ENCODE data around the gene ADARB2.

Gene ADARB2

DNA sequence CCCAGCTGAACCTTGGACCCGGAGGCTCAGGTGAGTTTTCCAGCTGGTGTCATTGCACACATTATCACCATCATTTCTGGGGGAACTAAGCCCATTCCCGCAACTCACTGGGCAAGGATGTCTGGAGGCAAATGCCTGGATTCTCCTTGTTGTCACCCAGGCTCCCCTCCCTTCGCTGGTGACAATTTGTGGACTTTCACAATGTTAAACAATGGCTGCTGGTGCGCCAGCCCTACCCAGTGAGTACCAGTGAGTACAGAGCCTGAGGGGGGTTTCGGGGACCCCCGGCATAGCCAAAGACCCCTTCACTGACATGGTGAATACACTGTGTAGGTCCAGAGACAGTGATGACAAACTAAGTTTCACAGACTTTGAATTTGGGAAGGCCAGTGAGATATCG is 189.2 kb downstream of the ADARB2 start:
- DNase-seq (ENCODE audit: insufficient read length, low spot score) (no peak), FAIRE-seq (no peak)
- no peak for TF ChIP-seq POU2F2 (IDR thresholded peaks at IDR 0.05; ENCODE audit: low read depth, low read length)
- TF ChIP-seq PAX5 (IDR thresholded peaks at IDR 0.05; ENCODE audit: insufficient read depth, low read length, severe bottlenecking): no peak
- TF ChIP-seq SPI1 (IDR thresholded peaks at IDR 0.05; ENCODE audit: low read depth, low read length): no peak
- no peak for TF ChIP-seq POLR2A (IDR thresholded peaks at IDR 0.05; ENCODE audit: low read depth, low read length)
- no peak for TF ChIP-seq POLR2AphosphoS5 (IDR thresholded peaks at IDR 0.05; ENCODE audit: low read depth, low read length)
- no peak for TF ChIP-seq TAF1 (IDR thresholded peaks at IDR 0.05; ENCODE audit: low read depth, low read length)

DNA sequence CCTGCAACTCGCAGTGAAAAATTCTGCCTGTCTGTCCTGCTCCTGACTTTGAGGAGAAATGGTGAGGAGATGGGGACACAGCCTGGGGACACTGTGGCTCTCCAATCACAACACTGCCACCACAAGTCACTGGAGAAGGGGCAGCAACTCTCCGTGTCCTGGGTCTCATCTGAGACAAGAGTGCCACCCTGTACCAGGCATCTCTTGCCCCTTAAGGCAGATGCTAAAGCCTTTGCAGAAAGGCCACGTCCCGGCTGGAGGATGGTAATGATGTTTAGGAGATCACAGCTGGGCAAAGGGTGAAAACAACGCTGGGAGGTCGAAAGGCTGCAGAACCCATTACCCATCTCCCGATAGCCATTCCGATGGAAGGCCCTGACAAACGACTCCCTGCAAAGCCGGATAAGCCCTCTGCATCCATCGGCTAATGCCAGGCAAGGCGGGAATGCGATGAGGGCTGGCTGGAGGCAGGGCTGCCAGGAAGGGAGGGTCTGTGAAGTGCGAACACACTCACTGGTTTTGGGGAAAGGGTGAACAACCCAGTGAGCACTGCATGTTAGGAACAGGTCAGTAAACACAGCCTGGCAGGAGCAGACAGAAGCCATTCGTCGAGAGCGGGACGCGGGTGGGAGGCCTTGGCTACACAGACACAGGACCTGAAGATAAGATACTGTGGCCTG is 190.8 kb downstream of the ADARB2 start:
- no peak for FAIRE-seq
- no peak for TF ChIP-seq POU2F2 (IDR thresholded peaks at IDR 0.05; ENCODE audit: low read depth, low read length)
- TF ChIP-seq TAF1 (IDR thresholded peaks at IDR 0.05; ENCODE audit: low read depth, low read length): no peak
- TF ChIP-seq POLR2AphosphoS5 (IDR thresholded peaks at IDR 0.05; ENCODE audit: low read depth, low read length): no peak
- no peak for DNase-seq (ENCODE audit: insufficient read length, low spot score)

DNA sequence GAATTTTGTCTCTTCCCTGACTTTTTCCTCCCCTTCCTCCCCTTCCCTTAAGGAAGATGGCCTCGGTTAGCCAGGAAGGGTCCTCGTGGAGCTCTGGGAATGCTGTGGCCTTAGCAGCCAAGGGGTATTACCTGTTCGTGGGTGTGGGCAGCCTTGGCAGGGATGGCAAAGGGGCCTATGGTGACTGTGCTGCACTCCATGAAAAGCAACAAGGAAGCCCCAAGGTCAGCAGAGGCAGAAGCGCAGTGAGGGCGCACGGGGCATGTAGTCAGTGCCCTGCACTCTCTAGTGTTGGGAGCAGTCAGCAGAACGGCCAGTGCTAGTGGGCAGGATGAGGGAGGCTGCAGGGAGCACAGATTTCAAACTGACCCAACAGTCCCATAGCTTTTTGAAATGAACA is 191.8 kb downstream of the ADARB2 start:
- DNase-seq (ENCODE audit: insufficient read length, low spot score): no peak
- TF ChIP-seq TAF1 (IDR thresholded peaks at IDR 0.05; ENCODE audit: low read depth, low read length) (no peak), SPI1 (IDR thresholded peaks at IDR 0.05; ENCODE audit: low read depth, low read length) (no peak), PAX5 (IDR thresholded peaks at IDR 0.05; ENCODE audit: insufficient read depth, low read length, severe bottlenecking) (no peak), POLR2AphosphoS5 (IDR thresholded peaks at IDR 0.05; ENCODE audit: low read depth, low read length) (no peak), POU2F2 (IDR thresholded peaks at IDR 0.05; ENCODE audit: low read depth, low read length) (no peak), POLR2A (IDR thresholded peaks at IDR 0.05; ENCODE audit: low read depth, low read length) (no peak)
- no peak for FAIRE-seq

DNA sequence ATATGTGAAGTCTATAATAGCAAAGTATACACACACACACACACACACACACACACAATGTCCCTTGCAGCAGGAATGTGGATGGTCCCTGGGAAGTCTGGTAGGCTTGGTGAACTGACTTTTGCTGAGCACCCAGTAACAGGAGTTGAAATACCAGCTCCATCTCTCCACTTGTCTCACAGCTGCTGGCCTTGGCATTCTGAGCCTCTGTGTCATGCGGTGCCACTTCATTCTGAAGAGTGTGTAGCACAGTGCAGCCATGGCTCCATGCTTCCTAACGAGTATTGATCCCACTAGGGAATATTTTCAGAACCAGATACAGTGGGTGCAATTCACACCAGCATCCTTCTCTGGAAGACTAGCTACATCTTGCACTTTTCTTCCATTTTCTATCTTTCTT is 192.4 kb downstream of the ADARB2 start:
- FAIRE-seq (no peak), DNase-seq (ENCODE audit: insufficient read length, low spot score) (no peak)
- TF ChIP-seq PAX5 (IDR thresholded peaks at IDR 0.05; ENCODE audit: insufficient read depth, low read length, severe bottlenecking) (no peak), TAF1 (IDR thresholded peaks at IDR 0.05; ENCODE audit: low read depth, low read length) (no peak), POLR2A (IDR thresholded peaks at IDR 0.05; ENCODE audit: low read depth, low read length) (no peak), SPI1 (IDR thresholded peaks at IDR 0.05; ENCODE audit: low read depth, low read length) (no peak), POU2F2 (IDR thresholded peaks at IDR 0.05; ENCODE audit: low read depth, low read length) (no peak), POLR2AphosphoS5 (IDR thresholded peaks at IDR 0.05; ENCODE audit: low read depth, low read length) (no peak)

DNA sequence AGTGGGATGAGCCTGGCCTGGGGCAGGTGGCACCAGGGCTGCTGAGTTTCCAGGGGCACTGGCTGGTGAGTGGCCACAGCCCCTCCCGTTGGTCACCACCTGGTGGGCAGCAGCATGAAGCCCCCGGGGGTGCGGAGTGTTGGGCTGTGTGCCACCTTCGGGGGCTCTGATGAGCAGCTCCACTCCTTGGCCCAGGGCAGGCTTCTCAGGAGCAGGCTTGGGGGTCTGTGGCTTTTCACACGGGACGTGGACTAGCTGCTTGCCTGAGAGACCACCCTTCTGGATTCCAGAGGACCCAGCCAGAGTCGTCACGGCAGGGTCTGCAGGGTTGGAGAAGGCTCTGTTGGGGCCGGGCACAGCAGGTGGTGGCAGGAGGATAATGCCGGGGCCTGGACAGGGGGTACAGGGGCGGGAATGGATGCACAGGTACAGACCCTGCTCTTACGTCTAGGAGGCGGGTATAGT is 193.1 kb downstream of the ADARB2 start:
- FAIRE-seq: no peak
- no peak for DNase-seq (ENCODE audit: insufficient read length, low spot score)
- TF ChIP-seq POU2F2 (IDR thresholded peaks at IDR 0.05; ENCODE audit: low read depth, low read length): no peak

DNA sequence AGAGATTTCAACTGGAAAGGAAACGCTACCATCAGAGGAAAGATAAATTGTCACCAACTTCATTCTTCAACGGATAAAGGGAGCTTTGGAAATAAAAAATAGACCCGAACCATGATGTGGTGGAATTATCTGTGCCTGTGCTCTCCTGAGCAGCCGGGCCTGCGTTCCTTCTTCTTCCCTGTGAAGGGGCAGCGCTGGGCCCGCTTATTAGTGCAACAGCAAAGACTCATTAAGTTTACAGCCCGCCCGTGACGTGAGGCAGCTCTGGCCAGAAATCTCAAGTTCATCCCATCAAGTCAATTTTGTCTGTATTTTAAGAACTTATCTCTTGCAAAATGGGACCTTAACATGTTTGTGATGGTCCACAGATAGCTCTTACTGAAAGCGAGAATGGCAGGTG is 193.7 kb downstream of the ADARB2 start:
- TF ChIP-seq POLR2A (IDR thresholded peaks at IDR 0.05; ENCODE audit: low read depth, low read length) (no peak), PAX5 (IDR thresholded peaks at IDR 0.05; ENCODE audit: insufficient read depth, low read length, severe bottlenecking) (no peak), POU2F2 (IDR thresholded peaks at IDR 0.05; ENCODE audit: low read depth, low read length) (no peak), TAF1 (IDR thresholded peaks at IDR 0.05; ENCODE audit: low read depth, low read length) (no peak), POLR2AphosphoS5 (IDR thresholded peaks at IDR 0.05; ENCODE audit: low read depth, low read length) (no peak), SPI1 (IDR thresholded peaks at IDR 0.05; ENCODE audit: low read depth, low read length) (no peak)
- FAIRE-seq (no peak), DNase-seq (ENCODE audit: insufficient read length, low spot score) (no peak)

DNA sequence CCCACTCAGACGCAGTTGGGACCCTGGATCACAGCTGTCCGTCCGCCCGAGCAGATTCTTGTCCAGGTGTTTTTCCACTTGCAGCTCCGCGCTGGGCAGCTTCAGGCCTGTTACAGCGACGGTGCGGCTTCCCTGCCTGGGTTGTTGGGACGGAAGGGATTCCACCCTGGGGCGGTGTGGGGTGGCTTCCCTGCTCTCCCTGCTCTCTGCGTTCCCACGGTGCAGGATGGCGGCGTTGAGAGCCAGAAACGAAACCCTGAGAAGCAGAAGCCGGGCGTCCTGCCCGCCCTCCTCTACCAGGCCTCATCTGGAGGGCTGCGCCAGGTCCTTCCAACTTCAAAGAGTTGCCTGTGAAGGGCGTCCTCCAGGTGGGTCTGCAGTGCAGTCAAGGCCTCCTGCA is 194.4 kb downstream of the ADARB2 start:
- TF ChIP-seq SPI1 (IDR thresholded peaks at IDR 0.05; ENCODE audit: low read depth, low read length): no peak
- TF ChIP-seq POLR2AphosphoS5 (IDR thresholded peaks at IDR 0.05; ENCODE audit: low read depth, low read length): no peak
- no peak for TF ChIP-seq TAF1 (IDR thresholded peaks at IDR 0.05; ENCODE audit: low read depth, low read length)
- no peak for TF ChIP-seq PAX5 (IDR thresholded peaks at IDR 0.05; ENCODE audit: insufficient read depth, low read length, severe bottlenecking)
- no peak for TF ChIP-seq POU2F2 (IDR thresholded peaks at IDR 0.05; ENCODE audit: low read depth, low read length)
- no peak for TF ChIP-seq POLR2A (IDR thresholded peaks at IDR 0.05; ENCODE audit: low read depth, low read length)
- FAIRE-seq (no peak), DNase-seq (ENCODE audit: insufficient read length, low spot score) (no peak)

DNA sequence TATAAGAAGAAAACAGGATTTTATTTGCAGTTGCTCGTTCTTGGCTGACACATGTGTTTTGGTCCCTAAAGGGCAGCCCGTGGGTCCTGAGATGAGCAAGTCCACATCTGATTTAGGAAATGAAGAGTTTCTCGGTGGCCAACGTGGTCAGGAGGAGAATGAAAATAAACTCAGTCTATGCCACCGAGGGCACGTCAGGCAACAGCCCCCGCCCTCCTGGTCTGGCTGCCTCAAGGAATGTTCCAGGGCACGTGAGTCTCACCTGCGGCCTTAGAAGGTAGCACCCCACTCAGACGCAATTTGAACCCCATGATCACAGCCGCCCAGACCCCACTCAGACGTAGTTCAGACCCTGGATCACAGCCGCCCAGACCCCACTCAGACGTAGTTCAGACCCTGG is 197.2 kb downstream of the ADARB2 start:
- TF ChIP-seq TAF1 (IDR thresholded peaks at IDR 0.05; ENCODE audit: low read depth, low read length) (no peak), SPI1 (IDR thresholded peaks at IDR 0.05; ENCODE audit: low read depth, low read length) (no peak), POU2F2 (IDR thresholded peaks at IDR 0.05; ENCODE audit: low read depth, low read length) (no peak), POLR2AphosphoS5 (IDR thresholded peaks at IDR 0.05; ENCODE audit: low read depth, low read length) (no peak), POLR2A (IDR thresholded peaks at IDR 0.05; ENCODE audit: low read depth, low read length) (no peak), PAX5 (IDR thresholded peaks at IDR 0.05; ENCODE audit: insufficient read depth, low read length, severe bottlenecking) (no peak)
- no peak for DNase-seq (ENCODE audit: insufficient read length, low spot score)
- FAIRE-seq: no peak

DNA sequence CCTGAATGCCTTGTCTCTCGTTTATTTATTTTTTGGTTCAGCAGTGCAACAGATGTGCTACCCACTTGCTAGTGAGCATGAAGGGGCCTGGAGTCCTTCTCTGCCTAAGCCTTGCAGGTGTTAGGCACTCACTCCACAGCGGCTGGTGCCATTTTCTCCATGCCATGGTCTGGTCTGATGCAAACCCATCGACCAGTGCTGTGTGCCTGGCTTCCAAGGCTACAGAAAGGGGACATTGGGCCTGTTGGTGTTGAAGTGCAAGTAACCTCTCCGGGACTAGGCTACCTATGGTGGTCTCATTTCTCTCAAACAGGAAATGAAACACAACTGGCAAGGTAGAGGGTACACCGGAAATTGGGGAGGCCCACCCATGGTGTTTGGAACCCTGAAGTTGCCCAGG is 198.1 kb downstream of the ADARB2 start:
- FAIRE-seq (no peak), DNase-seq (ENCODE audit: insufficient read length, low spot score) (no peak)
- TF ChIP-seq TAF1 (IDR thresholded peaks at IDR 0.05; ENCODE audit: low read depth, low read length): no peak
- no peak for TF ChIP-seq PAX5 (IDR thresholded peaks at IDR 0.05; ENCODE audit: insufficient read depth, low read length, severe bottlenecking)
- TF ChIP-seq POU2F2 (IDR thresholded peaks at IDR 0.05; ENCODE audit: low read depth, low read length): no peak
- TF ChIP-seq POLR2AphosphoS5 (IDR thresholded peaks at IDR 0.05; ENCODE audit: low read depth, low read length): no peak
- TF ChIP-seq POLR2A (IDR thresholded peaks at IDR 0.05; ENCODE audit: low read depth, low read length): no peak
- TF ChIP-seq SPI1 (IDR thresholded peaks at IDR 0.05; ENCODE audit: low read depth, low read length): no peak

DNA sequence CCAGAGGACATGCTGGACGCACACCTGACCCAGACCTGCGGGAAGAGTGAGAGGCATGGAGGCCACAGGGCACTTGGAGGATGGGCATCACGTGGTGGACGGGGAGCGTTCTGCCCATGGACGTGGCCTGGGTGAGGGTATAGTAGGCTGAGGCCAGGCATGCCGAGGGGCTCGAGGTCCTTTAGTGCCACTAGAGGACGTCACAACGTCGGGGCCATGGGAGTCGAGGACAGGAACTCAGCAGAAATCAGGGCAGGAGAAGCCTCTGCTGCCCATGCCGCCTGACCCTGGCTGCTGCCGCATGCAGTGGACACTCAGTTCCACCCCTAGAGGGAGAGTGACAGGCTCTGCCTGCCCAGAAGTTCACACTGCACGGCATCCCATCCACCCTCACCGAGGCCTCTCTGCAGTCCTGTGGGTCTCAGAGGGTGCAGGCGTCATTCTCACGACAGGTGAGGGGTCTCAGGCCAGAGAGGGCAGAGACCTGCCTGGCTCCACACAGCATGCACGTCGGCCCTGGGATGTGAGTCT is 198.7 kb downstream of the ADARB2 start:
- FAIRE-seq: no peak
- TF ChIP-seq TAF1 (IDR thresholded peaks at IDR 0.05; ENCODE audit: low read depth, low read length): no peak
- no peak for TF ChIP-seq PAX5 (IDR thresholded peaks at IDR 0.05; ENCODE audit: insufficient read depth, low read length, severe bottlenecking)
- no peak for TF ChIP-seq POLR2A (IDR thresholded peaks at IDR 0.05; ENCODE audit: low read depth, low read length)
- no peak for TF ChIP-seq POU2F2 (IDR thresholded peaks at IDR 0.05; ENCODE audit: low read depth, low read length)
- TF ChIP-seq POLR2AphosphoS5 (IDR thresholded peaks at IDR 0.05; ENCODE audit: low read depth, low read length): no peak
- no peak for TF ChIP-seq SPI1 (IDR thresholded peaks at IDR 0.05; ENCODE audit: low read depth, low read length)
- DNase-seq (ENCODE audit: insufficient read length, low spot score): no peak
